IMR-90 (cell line): ENCODE data around the gene GRM5. TPM values are rescaled to one million over a fixed set of nuclear protein-coding genes. Genes with fewer than 3 reads are reported as not detected.
A peak's percentile ranks its signal among the peaks of the same experiment; 100 is the strongest.

ENCODE experiments used
- ATAC-seq: fragments of 200-7000 bp; cut with Tn5 transposase; 2 replicates; pipeline ENCODE4 v1.9.1; 2020; ENCODE audit warnings: low read depth, mild to moderate bottlenecking, moderate library complexity
- BruUV-seq: library from RNA; stranded (reverse); fragments of 400-500 nt; replicated peaks from 2 replicates; lab custom pipeline; 2021; lab: Mats Ljungman, UMichigan
- CTCF ChIA-PET: fragments of 300-600 bp; formaldehyde crosslinking; extraction: SDS; loops from one replicate; lab custom pipeline; 2021; ENCODE audit warnings: antibody characterized with exemption; lab: Yijun Ruan, JAX
- POLR2A ChIA-PET: fragments of 300-600 bp; sonication (Branson Sonifier 250); formaldehyde crosslinking; loops from one replicate; lab custom pipeline; 2022; ENCODE audit warnings: antibody characterized with exemption; ENCODE audit not compliant: unreplicated experiment; lab: Charles Lee
- DNase-seq: peaks from one replicate; pipeline ENCODE4 v3.0.0; 2013
- H2AFZ ChIP-seq: replicated peaks from 2 replicates; pipeline ENCODE3; 2013; ENCODE audit warnings: low read length, mild to moderate bottlenecking; ENCODE audit not compliant: poor library complexity
- H2AK5ac ChIP-seq: 2 replicates; pipeline ENCODE4 v1.6.1; 2013; ENCODE audit warnings: low read depth, low read length, inconsistent platforms
- H2AK9ac ChIP-seq: replicated peaks from 2 replicates; pipeline ENCODE3; 2013; ENCODE audit warnings: mild to moderate bottlenecking, low read depth, low read length, moderate library complexity; ENCODE audit not compliant: poor library complexity
- H2BK120ac ChIP-seq: 2 replicates; pipeline ENCODE4 v1.6.1; 2013; ENCODE audit warnings: low read depth, low read length, inconsistent platforms
- H2BK15ac ChIP-seq: 3 replicates; pipeline ENCODE4 v1.6.1; 2013; ENCODE audit warnings: low read depth, low read length, inconsistent platforms
- H2BK20ac ChIP-seq: 2 replicates; pipeline ENCODE4 v1.6.1; 2013; ENCODE audit warnings: low read depth, mild to moderate bottlenecking, inconsistent platforms, low read length, moderate library complexity
- H2BK5ac ChIP-seq: 2 replicates; pipeline ENCODE4 v1.6.1; 2013; ENCODE audit warnings: mild to moderate bottlenecking, low read depth, low read length, inconsistent platforms; ENCODE audit not compliant: poor library complexity, severe bottlenecking
- H3K14ac ChIP-seq: replicated peaks from 2 replicates; pipeline ENCODE4 v1.6.1; 2013; ENCODE audit warnings: low read depth, low read length, inconsistent platforms
- H3K18ac ChIP-seq: 2 replicates; pipeline ENCODE4 v1.6.1; 2013; ENCODE audit warnings: low read depth, low read length, control low read depth
- H3K23ac ChIP-seq: 2 replicates; pipeline ENCODE4 v1.6.1; 2013; ENCODE audit warnings: low read depth, low read length, inconsistent platforms
- H3K27ac ChIP-seq: 2 replicates; pipeline ENCODE4 v1.5.1; 2013; ENCODE audit warnings: mild to moderate bottlenecking, control low read depth, low read length; ENCODE audit not compliant: insufficient read depth
- H3K27me3 ChIP-seq: 2 replicates; pipeline ENCODE4 v1.6.1; 2013; ENCODE audit warnings: low read length; ENCODE audit not compliant: control insufficient read depth, insufficient read depth
- H3K36me3 ChIP-seq: 2 replicates; pipeline ENCODE4 v1.6.1; 2013; ENCODE audit warnings: low read length, mixed read lengths; ENCODE audit not compliant: control insufficient read depth, insufficient read depth
- H3K4ac ChIP-seq: 2 replicates; pipeline ENCODE4 v1.6.1; 2013; ENCODE audit warnings: low read depth, low read length, inconsistent platforms
- H3K4me1 ChIP-seq: 2 replicates; pipeline ENCODE4 v1.6.1; 2013; ENCODE audit warnings: low read length, mixed read lengths; ENCODE audit not compliant: control insufficient read depth, insufficient read depth
- H3K4me2 ChIP-seq: 2 replicates; pipeline ENCODE4 v1.6.1; 2013; ENCODE audit warnings: low read depth, mild to moderate bottlenecking, control low read depth, low read length, moderate library complexity
- H3K4me3 ChIP-seq: 2 replicates; pipeline ENCODE4 v1.5.1; 2013; ENCODE audit warnings: low read depth, mild to moderate bottlenecking, control low read depth, low read length, moderate library complexity; ENCODE audit not compliant: insufficient read depth
- H3K56ac ChIP-seq: 2 replicates; pipeline ENCODE4 v1.6.1; 2013; ENCODE audit warnings: low read length, inconsistent platforms; ENCODE audit not compliant: insufficient read depth; ENCODE audit errors: extremely low read depth
- H3K79me1 ChIP-seq, 2 experiments: 2 replicates each; pipeline ENCODE4 v1.6.1; 2013; ENCODE audit warnings: low read length in 2 of 2, inconsistent platforms in 1 of 2, low read depth in 1 of 2
- H3K9ac ChIP-seq: 2 replicates; pipeline ENCODE4 v1.6.1; 2013; ENCODE audit warnings: low read depth, low read length, control low read depth
- H3K9me1 ChIP-seq: 2 replicates; pipeline ENCODE4 v1.6.1; 2013; ENCODE audit warnings: low read length, inconsistent platforms; ENCODE audit not compliant: insufficient read depth
- H3K9me3 ChIP-seq: 2 replicates; pipeline ENCODE4 v1.6.1; 2013; ENCODE audit warnings: low read length; ENCODE audit not compliant: control insufficient read depth, insufficient read depth
- H4K20me1 ChIP-seq: 2 replicates; pipeline ENCODE4 v1.6.1; 2013; ENCODE audit warnings: low read length, inconsistent platforms; ENCODE audit not compliant: insufficient read depth
- H4K5ac ChIP-seq: 2 replicates; pipeline ENCODE4 v1.6.1; 2013; ENCODE audit warnings: mild to moderate bottlenecking, low read depth, low read length, control low read depth
- H4K8ac ChIP-seq, 2 experiments: 2 replicates each; pipeline ENCODE4 v1.6.1; 2013; ENCODE audit warnings: low read depth in 2 of 2, low read length in 2 of 2, control low read depth in 1 of 2, inconsistent platforms in 1 of 2
- H4K91ac ChIP-seq: 2 replicates; pipeline ENCODE4 v1.6.1; 2013; ENCODE audit warnings: low read depth, low read length, inconsistent platforms; ENCODE audit not compliant: insufficient read depth
- CEBPB ChIP-seq: IDR thresholded peaks from 2 replicates; pipeline ENCODE4 v1.6.1; 2012; ENCODE audit warnings: low read depth, low read length, improper control_type of control experiment
- CHD1 ChIP-seq: IDR thresholded peaks from 2 replicates; pipeline ENCODE4 v1.6.1; 2012; ENCODE audit warnings: low read depth, low read length, improper control_type of control experiment
- CTCF ChIP-seq: conservative IDR thresholded peaks from 2 replicates; pipeline ENCODE4 v1.5.1; 2012; ENCODE audit warnings: mild to moderate bottlenecking, low read depth, low read length, improper control_type of control experiment
- ELK1 ChIP-seq: fragments of 150-350 bp; IDR thresholded peaks from 2 replicates; pipeline ENCODE4 v1.6.1; 2016; ENCODE audit warnings: low read depth, mild to moderate bottlenecking, low read length, moderate library complexity, borderline replicate concordance
- FOS ChIP-seq: fragments of 150-350 bp; IDR thresholded peaks from 2 replicates; pipeline ENCODE4 v1.6.1; 2016; ENCODE audit warnings: low read depth, low read length
- MAFK ChIP-seq: IDR thresholded peaks from 2 replicates; pipeline ENCODE4 v1.6.1; 2012; ENCODE audit warnings: low read depth, low read length, improper control_type of control experiment
- MAZ ChIP-seq: IDR thresholded peaks from 2 replicates; pipeline ENCODE4 v1.6.1; 2012; ENCODE audit warnings: low read depth, mild to moderate bottlenecking, low read length, improper control_type of control experiment, moderate library complexity, borderline replicate concordance
- MXI1 ChIP-seq: IDR thresholded peaks from 2 replicates; pipeline ENCODE4 v1.6.1; 2012; ENCODE audit warnings: low read depth, mild to moderate bottlenecking, low read length, moderate library complexity, borderline replicate concordance
- POLR2A ChIP-seq: IDR thresholded peaks from 2 replicates; pipeline ENCODE4 v1.6.1; 2012; ENCODE audit warnings: mild to moderate bottlenecking, low read depth, low read length
- RAD21 ChIP-seq: IDR thresholded peaks from 2 replicates; pipeline ENCODE4 v1.6.1; 2012; ENCODE audit warnings: low read length, improper control_type of control experiment
- RCOR1 ChIP-seq: IDR thresholded peaks from 2 replicates; pipeline ENCODE4 v1.6.1; 2012; ENCODE audit warnings: mild to moderate bottlenecking, low read length, improper control_type of control experiment; ENCODE audit not compliant: insufficient replicate concordance
- RFX5 ChIP-seq: IDR thresholded peaks from 2 replicates; pipeline ENCODE4 v1.8.0; 2012; ENCODE audit warnings: low read depth, mild to moderate bottlenecking, low read length, moderate library complexity
- SMC3 ChIP-seq: fragments of 150-350 bp; IDR thresholded peaks from 2 replicates; pipeline ENCODE4 v1.6.1; 2016; ENCODE audit warnings: low read depth, mild to moderate bottlenecking, antibody characterized with exemption, low read length, moderate library complexity
- WGBS, 2 experiments: methylation state at CpG; one replicate each; pipeline versions ENCODE4 v1.1.5 to v1.1.7; 2013; ENCODE audit warnings: missing lambda C conversion rate in 2 of 2; ENCODE audit not compliant: insufficient read length in 1 of 2; ENCODE audit errors: extremely low coverage in 2 of 2; 5-methylcytosine and 5-hydroxymethylcytosine counted together
- dilution Hi-C: fragments of 300-500 bp; cut with HindIII; formaldehyde crosslinking; loops from one replicate; pipeline ENCODE4 v1.14.3; 2018; ENCODE audit warnings: low sequenced_read_pairs; ENCODE audit not compliant: unreplicated experiment
- in situ Hi-C: fragments of 300-500 bp; cut with MboI; formaldehyde crosslinking; loops from 3 replicates; pipeline ENCODE4 v1.14.3; 2019; ENCODE audit warnings: low sequenced_read_pairs, inconsistent platforms, mixed read lengths
- intact Hi-C: fragments of 100-400 bp; cut with micrococcal nuclease; formaldehyde crosslinking; loops from 2 replicates; pipeline ENCODE4 v1.10.0; 2022
- polyA plus RNA-seq, 3 experiments: library from polyadenylated mRNA; depleted of rRNA; stranded (reverse); fragments of >200 nt; gene quantifications; 2 replicates each; pipeline ENCODE4 v1.2.3, GENCODE V29; 2012; ENCODE audit warnings: low replicate concordance in 1 of 3
- total RNA-seq: library from RNA; depleted of rRNA; stranded (reverse); fragments of >200 nt; gene quantifications from 2 replicates; pipeline ENCODE4 v1.2.3, GENCODE V29; 2012

GRM5 gene
- total and polyA plus RNA-seq, 2 of the 4 experiments (the other 2 are of a cell fraction) = under 0.01 TPM

- TF ChIP-seq ELK1 = no peak
Observed at GRCh38 chr11:88508418-88508758, 557.4 kb downstream of the GRM5 start (continued).

GRCh38 chr11:88507771-88508417, 557.9 kb downstream of the GRM5 start:
- CTCF ChIA-PET = no interaction called here
- TF ChIP-seq MXI1 (no peak), RCOR1 (no peak), RAD21 (no peak), MAFK (no peak), POLR2A (no peak), MAZ (no peak), CEBPB (no peak), SMC3 (no peak), CTCF (no peak), FOS (no peak), CHD1 (no peak), ELK1 (no peak), RFX5 (no peak)

More at GRCh38 chr11:88507771-88508417, 557.9 kb downstream of the GRM5 start:
- Histone ChIP-seq H3K14ac (no peak overlapping the region), H2AK9ac (no peak overlapping the region), H2AFZ (peak overlapping the region; percentile 53), H3K23ac (no peak overlapping the region), H4K20me1 (no peaks in the 10 kb centered on the region), H3K4me1 (peaks cover 1% of the 10 kb centered on the region; the same call in 1 of the 2 replicates), H3K4ac (no peak overlapping the region), H3K36me3 (no peaks in the 10 kb centered on the region), H3K27me3 (peaks cover 3% of the 10 kb centered on the region; the same call in 1 of the 2 replicates), H2BK120ac (no peak overlapping the region), H2BK5ac (no peak overlapping the region), H2AK5ac (no peak overlapping the region), H3K18ac (no peak overlapping the region), H3K9ac (no peak overlapping the region), H3K56ac (no peak overlapping the region), H3K27ac (no peak overlapping the region), H4K91ac (no peak overlapping the region), H2BK20ac (no peak overlapping the region), H2BK15ac (no peak overlapping the region), H3K79me1 (no peaks in the 10 kb centered on the region), H3K9me3 (peaks cover 9% of the 10 kb centered on the region; the same call in 1 of the 2 replicates), H3K9me1 (no peaks in the 10 kb centered on the region), H3K4me3 (no peak overlapping the region), H4K5ac (no peak overlapping the region), H3K4me2 (no peak overlapping the region), H4K8ac (no peak overlapping the region; a peak in 1 of 4 replicates)
- WGBS, 2 experiments = 100% methylated on average over 5 of the region's 11 CpGs; no CpG with 5 or more reads in 1 of the 2 experiments
- DNase-seq = no peak
- no TSS peak for BruUV-seq
- dilution Hi-C loops = no loop called here
- intact Hi-C loops = no loop called here
- in situ Hi-C loops = no loop called here
- no peak for ATAC-seq
- POLR2A ChIA-PET = no interaction called here
